Panc1 (cell line): Measurements from ENCODE around the gene FAM98B.

Experiments
- CTCF ChIP-seq: fragments of 450-650 bp; IDR thresholded peaks from 2 replicates; pipeline ENCODE4 v1.5.1; 2017; ENCODE audit warnings: mild to moderate bottlenecking
- POLR2AphosphoS5 ChIP-seq: IDR thresholded peaks from 2 replicates; pipeline ENCODE4 v1.6.1; 2012; ENCODE audit warnings: mild to moderate bottlenecking, low read depth, low read length, moderate library complexity
- REST ChIP-seq, 2 experiments: IDR thresholded peaks; 2 replicates each; pipeline ENCODE4 v1.6.1; 2011 to 2012; ENCODE audit warnings: low read depth in 2 of 2, control low read depth in 1 of 2, low read length in 1 of 2, mild to moderate bottlenecking in 1 of 2, moderate library complexity in 1 of 2; ENCODE audit not compliant: insufficient read depth in 1 of 2
- SIN3A ChIP-seq: IDR thresholded peaks from 2 replicates; pipeline ENCODE4 v1.6.1; 2012; ENCODE audit warnings: low read depth, mild to moderate bottlenecking, low read length, moderate library complexity, borderline replicate concordance; ENCODE audit not compliant: insufficient read depth
- TCF7L2 ChIP-seq: IDR thresholded peaks from 2 replicates; pipeline ENCODE4 v1.6.1; 2011; ENCODE audit warnings: mild to moderate bottlenecking, low read depth, low read length, inconsistent platforms

- TF ChIP-seq POLR2AphosphoS5 (no peak), CTCF (no peak), REST (IDR thresholded peaks at IDR 0.05; ENCODE audit: insufficient read depth in 1 of 2, low read depth in 2 of 2, low read length in 1 of 2) (no peak), TCF7L2 (no peak), SIN3A (no peak)
These were observed 63.5 kb downstream of the FAM98B start for GRCh38 chr15:38517312-38517975.
